ENCODE measurements around the gene ANLN. TPM values are rescaled to one million over a fixed set of nuclear protein-coding genes. Genes with fewer than 3 reads are reported as not detected.

The ANLN gene
- total RNA-seq, 6 donors from 2014 or later = 2.5 to 5.8 (median 5.1) TPM

- H3K9me3 ChIP-seq = no peaks in the 10 kb centered on the region
- DNase-seq = no peak
- no peak overlapping the region for H3K27ac ChIP-seq
- no peaks in the 10 kb centered on the region for H3K27me3 ChIP-seq
- no peak overlapping the region for H3K4me3 ChIP-seq
- H3K36me3 ChIP-seq = no peaks in the 10 kb centered on the region
- 91 to 97% methylated on average over 5 of the region's 5 CpGs for WGBS, 2 donors
- H3K4me1 ChIP-seq = no peaks in the 10 kb centered on the region
- TF ChIP-seq POLR2A (IDR thresholded peaks at IDR 0.05) (no peak), POLR2AphosphoS5 (IDR thresholded peaks at IDR 0.05) (no peak), CTCF (IDR thresholded peaks at IDR 0.05) (no peak), EP300 (IDR thresholded peaks at IDR 0.05) (no peak)
- no peak for ATAC-seq (ENCODE audit: low FRiP score in 2 of 2)
Observed at GRCh38 chr7:36449685-36450084, 60.0 kb downstream of the ANLN start.

GRCh38 chr7:36453769-36454168 lies 64.1 kb downstream of the ANLN start:
- Histone ChIP-seq H3K36me3 (no peaks in the 10 kb centered on the region), H3K9me3 (no peaks in the 10 kb centered on the region), H3K27ac (no peak overlapping the region), H3K4me3 (no peak overlapping the region), H3K4me1 (no peaks in the 10 kb centered on the region), H3K27me3 (no peaks in the 10 kb centered on the region)
- TF ChIP-seq CTCF (IDR thresholded peaks at IDR 0.05) (no peak), POLR2AphosphoS5 (IDR thresholded peaks at IDR 0.05) (no peak), EP300 (IDR thresholded peaks at IDR 0.05) (no peak), POLR2A (IDR thresholded peaks at IDR 0.05) (no peak)
- DNase-seq = no peak
- ATAC-seq (ENCODE audit: low FRiP score in 2 of 2) = no peak

GRCh38 chr7:36455646-36456045 lies 66.0 kb downstream of the ANLN start:
- H3K27me3 ChIP-seq = no peaks in the 10 kb centered on the region
- TF ChIP-seq POLR2AphosphoS5 (IDR thresholded peaks at IDR 0.05) (no peak), EP300 (IDR thresholded peaks at IDR 0.05) (no peak), CTCF (IDR thresholded peaks at IDR 0.05) (no peak), POLR2A (IDR thresholded peaks at IDR 0.05) (no peak)
- no peaks in the 10 kb centered on the region for H3K4me1 ChIP-seq
- no peaks in the 10 kb centered on the region for H3K9me3 ChIP-seq
- H3K4me3 ChIP-seq = no peak overlapping the region
- 90 to 95% methylated on average over 4 of the region's 4 CpGs for WGBS, 2 donors
- H3K27ac ChIP-seq = no peak overlapping the region
- H3K36me3 ChIP-seq = no peaks in the 10 kb centered on the region
- ATAC-seq (ENCODE audit: low FRiP score in 2 of 2) (no peak), DNase-seq (no peak)

- H3K4me1 ChIP-seq = no peaks in the 10 kb centered on the region
- no peak for TF ChIP-seq EP300 (IDR thresholded peaks at IDR 0.05)
- TF ChIP-seq POLR2A (IDR thresholded peaks at IDR 0.05) = no peak
- no peak for TF ChIP-seq CTCF (IDR thresholded peaks at IDR 0.05)
- TF ChIP-seq POLR2AphosphoS5 (IDR thresholded peaks at IDR 0.05) = no peak
- H3K4me3 ChIP-seq = no peak overlapping the region
- WGBS, 2 donors = 79 to 90% methylated on average over 3 of the region's 3 CpGs
- H3K36me3 ChIP-seq = no peaks in the 10 kb centered on the region
- DNase-seq (no peak), ATAC-seq (ENCODE audit: low FRiP score in 2 of 2) (no peak)
- H3K27ac ChIP-seq = no peak overlapping the region
- no peaks in the 10 kb centered on the region for H3K9me3 ChIP-seq
- no peaks in the 10 kb centered on the region for H3K27me3 ChIP-seq
Observed at GRCh38 chr7:36456138-36456537, 66.5 kb downstream of the ANLN start.

- Histone ChIP-seq H3K36me3 (no peaks in the 10 kb centered on the region), H3K27ac (no peak overlapping the region), H3K4me1 (no peaks in the 10 kb centered on the region), H3K9me3 (no peaks in the 10 kb centered on the region), H3K27me3 (no peaks in the 10 kb centered on the region), H3K4me3 (no peak overlapping the region)
- 94 to 96% methylated on average over 2 of the region's 2 CpGs for WGBS, 2 donors
- TF ChIP-seq CTCF (IDR thresholded peaks at IDR 0.05) (no peak), POLR2A (IDR thresholded peaks at IDR 0.05) (no peak), POLR2AphosphoS5 (IDR thresholded peaks at IDR 0.05) (no peak), EP300 (IDR thresholded peaks at IDR 0.05) (no peak)
- DNase-seq (no peak), ATAC-seq (ENCODE audit: low FRiP score in 2 of 2) (no peak)
Observed at GRCh38 chr7:36456548-36456947, 66.9 kb downstream of the ANLN start.
